HG02798 (cell line): ENCODE measurements around the gene C2CD3.
"Not testable (repeated sequence)": the region's sequence is repeated elsewhere in the genome, so short reads cannot be mapped to it uniquely, and the experiment has no call there.

Experiments used
- ATAC-seq: cut with Tn5 transposase; IDR thresholded peaks from one replicate; pipeline ENCODE4 v1.9.1; 2021; ENCODE audit warnings: mild to moderate bottlenecking; ENCODE audit not compliant: unreplicated experiment, poor library complexity

C2CD3 gene

GRCh38 chr11:74123008-74123448, 47.8 kb downstream of the C2CD3 start:
- ATAC-seq: no peak

GRCh38 chr11:74121804-74122203, 49.0 kb downstream of the C2CD3 start:
- ATAC-seq: no peak

GRCh38 chr11:74120260-74121035, 50.4 kb downstream of the C2CD3 start:
- ATAC-seq: not testable (repeated sequence)

- ATAC-seq: no peak
These were observed 54.1 kb downstream of the C2CD3 start for GRCh38 chr11:74116719-74117118.

GRCh38 chr11:74112877-74113276, 57.9 kb downstream of the C2CD3 start:
- ATAC-seq: no peak

- ATAC-seq: no peak
These were observed 64.7 kb downstream of the C2CD3 start for GRCh38 chr11:74106124-74106523.

GRCh38 chr11:74102321-74102720, 68.5 kb downstream of the C2CD3 start:
- no peak for ATAC-seq

- no peak for ATAC-seq
These were observed 70.1 kb downstream of the C2CD3 start for GRCh38 chr11:74100735-74101134.

- no peak for ATAC-seq
These were observed 70.6 kb downstream of the C2CD3 start for GRCh38 chr11:74100231-74100630.

- ATAC-seq: no peak
These were observed 73.0 kb downstream of the C2CD3 start for GRCh38 chr11:74097686-74098237.

- ATAC-seq: no peak
These were observed 76.4 kb downstream of the C2CD3 start for GRCh38 chr11:74094393-74094792.

- ATAC-seq: no peak
These were observed 78.4 kb downstream of the C2CD3 start for GRCh38 chr11:74092425-74092824.

GRCh38 chr11:74091549-74091948, 79.3 kb downstream of the C2CD3 start:
- no peak for ATAC-seq

- no peak for ATAC-seq
These were observed 80.1 kb downstream of the C2CD3 start for GRCh38 chr11:74090701-74091100.

GRCh38 chr11:74086242-74086884, 84.4 kb downstream of the C2CD3 start:
- ATAC-seq: no peak

- no peak for ATAC-seq
These were observed 85.3 kb downstream of the C2CD3 start for GRCh38 chr11:74085542-74085892.

GRCh38 chr11:74084796-74085541, 85.8 kb downstream of the C2CD3 start:
- ATAC-seq: no peak

- ATAC-seq: not testable (repeated sequence)
These were observed 86.9 kb downstream of the C2CD3 start for GRCh38 chr11:74083927-74084326.

- ATAC-seq: no peak
These were observed 89.4 kb downstream of the C2CD3 start for GRCh38 chr11:74081428-74081827.

GRCh38 chr11:74077193-74077592, 93.6 kb downstream of the C2CD3 start:
- no peak for ATAC-seq

GRCh38 chr11:74072721-74073120, 98.1 kb downstream of the C2CD3 start:
- ATAC-seq: no peak
